IPS-18a (cell line): ENCODE results near the gene COPA.
A peak's percentile ranks its signal among the peaks of the same experiment; 100 is the strongest.

Experiments used
- H3K27ac ChIP-seq: one replicate; pipeline ENCODE4 v1.5.1; 2013; ENCODE audit warnings: low read length
- H3K27me3 ChIP-seq: one replicate; pipeline ENCODE4 v1.6.1; 2013; ENCODE audit warnings: mild to moderate bottlenecking, low read length; ENCODE audit not compliant: control insufficient read depth, insufficient read depth
- H3K36me3 ChIP-seq: one replicate; pipeline ENCODE4 v1.6.1; 2013; ENCODE audit warnings: low read depth, low read length; ENCODE audit not compliant: control insufficient read depth
- H3K4me1 ChIP-seq: one replicate; pipeline ENCODE4 v1.6.1; 2013; ENCODE audit warnings: low read depth, low read length; ENCODE audit not compliant: control insufficient read depth
- H3K4me3 ChIP-seq: one replicate; pipeline ENCODE4 v1.5.1; 2013; ENCODE audit warnings: low read length
- H3K9ac ChIP-seq: one replicate; pipeline ENCODE4 v1.6.1; 2013; ENCODE audit warnings: mild to moderate bottlenecking, low read length, moderate library complexity
- H3K9me3 ChIP-seq: one replicate; pipeline ENCODE4 v1.6.1; 2013; ENCODE audit warnings: low read depth, low read length; ENCODE audit not compliant: control insufficient read depth

COPA gene

DNA sequence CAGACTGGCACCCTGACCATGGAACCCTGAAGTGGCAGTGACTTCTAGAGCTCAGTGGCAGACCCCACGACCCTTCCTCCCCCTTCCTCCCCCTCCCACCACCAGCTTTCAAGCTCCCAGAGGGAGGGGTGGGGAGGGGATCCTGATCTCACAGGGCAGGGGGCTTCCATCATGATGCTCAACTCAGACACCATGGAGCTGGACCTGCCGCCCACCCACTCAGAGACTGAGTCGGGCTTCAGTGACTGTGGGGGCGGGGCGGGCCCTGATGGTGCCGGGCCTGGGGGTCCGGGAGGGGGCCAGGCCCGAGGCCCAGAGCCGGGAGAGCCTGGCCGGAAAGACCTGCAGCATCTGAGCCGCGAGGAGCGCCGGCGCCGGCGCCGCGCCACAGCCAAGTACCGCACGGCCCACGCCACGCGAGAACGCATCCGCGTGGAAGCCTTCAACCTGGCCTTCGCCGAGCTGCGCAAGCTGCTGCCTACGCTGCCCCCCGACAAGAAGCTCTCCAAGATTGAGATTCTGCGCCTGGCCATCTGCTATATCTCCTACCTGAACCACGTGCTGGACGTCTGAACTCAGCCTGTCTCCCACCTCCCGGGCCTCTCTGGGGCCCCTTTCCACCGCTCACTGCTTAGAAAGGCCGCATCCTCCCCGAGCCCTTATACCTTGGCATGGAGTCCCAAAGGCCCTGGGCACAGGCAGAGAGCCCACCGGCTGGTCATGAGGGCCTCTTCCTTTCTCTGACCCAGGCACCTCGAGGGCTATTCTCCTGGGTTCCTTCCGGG lies 27.7 kb upstream of the COPA start:
- H3K9ac ChIP-seq: no peak overlapping the region
- no peak overlapping the region for H3K27ac ChIP-seq
- no peaks in the 10 kb centered on the region for H3K27me3 ChIP-seq
- H3K4me1 ChIP-seq: peaks cover 19% of the 10 kb centered on the region
- no peaks in the 10 kb centered on the region for H3K36me3 ChIP-seq
- no peaks in the 10 kb centered on the region for H3K9me3 ChIP-seq
- H3K4me3 ChIP-seq: no peak overlapping the region

DNA sequence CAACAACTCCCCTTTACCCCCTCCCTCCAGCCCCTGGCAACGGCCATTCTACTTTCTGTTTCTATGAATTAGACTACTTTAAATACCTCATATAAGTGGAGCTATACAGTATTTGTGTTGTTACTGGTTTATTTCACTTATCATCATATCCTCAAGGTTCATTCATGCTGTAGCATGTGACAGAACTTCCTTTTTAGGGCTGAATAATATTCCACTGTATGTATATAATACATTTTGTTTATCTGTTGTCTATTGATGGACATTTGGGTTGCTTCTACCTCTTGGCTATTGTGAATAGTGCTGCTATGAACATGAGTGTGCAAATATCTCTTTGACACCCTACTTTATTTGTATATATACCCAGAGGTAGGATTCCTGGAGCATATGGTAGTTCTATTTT lies 26.0 kb upstream of the COPA start:
- Histone ChIP-seq H3K9ac (no peak overlapping the region), H3K4me3 (no peak overlapping the region), H3K9me3 (no peaks in the 10 kb centered on the region), H3K27ac (no peak overlapping the region), H3K27me3 (no peaks in the 10 kb centered on the region), H3K4me1 (peaks cover 3% of the 10 kb centered on the region), H3K36me3 (no peaks in the 10 kb centered on the region)

DNA sequence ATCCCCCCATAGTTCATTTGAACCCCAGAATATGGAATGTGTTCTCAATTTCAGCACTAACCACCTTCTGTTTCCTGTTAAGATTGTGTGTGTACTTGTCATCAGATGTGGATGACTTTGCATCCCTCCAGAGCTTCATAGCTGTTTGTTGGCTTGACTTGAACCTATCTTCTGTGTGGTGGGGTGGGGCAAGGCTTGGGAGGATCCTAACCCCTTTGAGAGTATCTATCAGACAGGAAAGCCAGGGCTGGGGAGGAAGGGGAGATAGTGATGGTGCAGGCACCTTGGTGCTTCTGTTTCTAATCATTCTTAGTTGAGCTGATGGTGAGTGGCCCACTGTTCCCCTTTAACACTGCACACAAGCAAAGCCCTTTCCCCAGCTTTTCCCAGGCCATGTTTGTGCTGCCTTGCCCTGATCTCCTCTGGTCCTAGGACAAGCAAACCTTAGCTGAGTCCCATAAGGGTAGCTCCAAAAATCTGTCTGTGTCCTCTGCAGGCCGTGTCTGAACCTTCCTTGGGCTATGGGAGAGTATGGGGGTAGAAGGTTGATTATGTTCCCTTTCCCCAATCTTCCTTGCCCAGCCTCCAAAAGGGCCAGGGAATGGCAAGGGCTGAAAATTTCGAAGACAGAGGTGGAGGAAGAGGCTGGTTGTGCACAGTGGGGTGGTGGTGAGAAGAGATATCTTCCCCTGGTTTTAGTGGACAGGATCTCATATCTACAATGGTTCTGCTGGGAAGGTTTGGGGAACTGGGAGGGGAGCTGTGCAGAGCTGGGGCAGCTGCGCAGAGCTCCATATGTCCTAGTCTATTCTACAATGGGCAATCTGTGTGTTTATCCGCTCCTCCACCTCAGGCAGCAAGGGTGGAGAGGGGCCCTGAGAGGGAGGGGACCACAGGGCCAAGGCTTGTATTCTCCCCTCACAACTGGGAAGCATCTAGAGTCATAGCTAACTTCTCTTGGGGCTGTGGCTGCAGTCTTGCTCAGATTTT lies 25.2 kb upstream of the COPA start:
- H3K4me3 ChIP-seq: no peak overlapping the region
- H3K27me3 ChIP-seq: no peaks in the 10 kb centered on the region
- H3K36me3 ChIP-seq: no peaks in the 10 kb centered on the region
- H3K4me1 ChIP-seq: peaks cover 3% of the 10 kb centered on the region
- H3K27ac ChIP-seq: no peak overlapping the region
- H3K9me3 ChIP-seq: no peaks in the 10 kb centered on the region
- no peak overlapping the region for H3K9ac ChIP-seq

DNA sequence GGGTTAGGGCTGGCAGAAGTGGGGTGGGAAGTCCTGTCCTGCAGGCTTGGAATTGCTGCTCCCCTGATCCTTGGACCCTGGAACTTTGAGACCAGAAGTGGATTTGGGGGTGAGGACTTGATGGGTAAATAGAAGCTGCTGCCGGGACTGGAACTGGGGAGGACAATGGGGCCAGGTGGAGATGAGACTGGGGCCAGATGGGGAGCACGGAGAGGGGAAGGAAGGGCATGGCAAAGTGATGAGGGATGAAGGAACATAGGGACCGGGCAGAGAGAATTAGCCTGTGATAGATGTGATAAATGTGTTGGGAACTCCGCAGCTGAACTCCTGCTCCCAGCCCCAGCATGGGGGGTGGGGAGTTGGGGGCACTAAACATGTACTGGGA lies 24.5 kb upstream of the COPA start:
- Histone ChIP-seq H3K9ac (no peak overlapping the region), H3K9me3 (no peaks in the 10 kb centered on the region)

DNA sequence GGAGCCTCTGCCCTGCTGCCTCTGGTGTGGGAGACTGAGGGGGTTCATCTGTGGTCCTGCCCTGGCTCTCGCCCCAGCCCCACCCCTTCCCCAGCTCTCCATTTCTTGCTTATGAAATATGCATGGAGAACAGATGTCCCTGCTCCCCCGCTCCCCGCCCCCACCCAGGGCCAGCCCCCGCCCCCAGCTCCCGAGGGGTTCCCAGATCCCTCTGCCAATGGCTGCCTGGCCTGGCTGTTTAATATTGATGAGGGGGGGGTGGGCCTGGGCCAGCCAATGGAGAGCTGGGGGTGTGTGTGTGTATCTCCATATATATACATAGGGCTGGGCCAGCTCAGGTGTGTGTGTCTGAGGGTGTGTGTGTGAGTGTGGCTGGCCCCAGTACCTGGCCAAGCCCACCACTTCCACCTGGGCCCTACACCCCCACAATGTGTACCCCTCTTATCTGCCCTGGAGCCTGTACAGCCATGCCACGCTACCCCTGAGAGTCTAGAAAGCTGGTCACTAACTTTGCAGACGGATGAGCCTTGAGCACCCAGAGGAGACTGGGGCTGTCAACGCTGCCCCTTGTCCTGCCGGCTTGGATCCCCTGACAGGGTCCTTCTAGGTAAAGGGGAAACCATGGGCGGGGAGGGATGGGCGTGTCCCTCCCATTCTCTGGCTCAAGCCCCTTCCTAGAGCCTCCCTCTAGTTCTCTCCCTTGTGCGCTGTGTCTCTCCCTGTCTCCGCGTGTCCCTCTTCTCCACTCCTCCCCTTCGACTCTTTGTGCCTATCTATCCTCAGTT lies 23.9 kb upstream of the COPA start, which contains the start of gene NHLH1:
Gene NHLH1 (plus strand): TSS at position 341 of the 785 bp plus-strand sequence. CDS start 3,661 bp downstream, outside the sequence.
- Histone ChIP-seq H3K27me3 (no peaks in the 10 kb centered on the region), H3K36me3 (no peaks in the 10 kb centered on the region), H3K27ac (no peak within 1 kb of the TSS), H3K9me3 (no peaks in the 10 kb centered on the region), H3K4me1 (peaks cover 16% of the 10 kb centered on the region), H3K4me3 (no peak within 1 kb of the TSS), H3K9ac (no peak within 1 kb of the TSS)

More for the DNA sequence above, 24.5 kb upstream of the COPA start:
- Histone ChIP-seq H3K27ac (no peak overlapping the region), H3K27me3 (no peaks in the 10 kb centered on the region), H3K36me3 (no peaks in the 10 kb centered on the region), H3K4me1 (peaks cover 11% of the 10 kb centered on the region), H3K4me3 (no peak overlapping the region)

DNA sequence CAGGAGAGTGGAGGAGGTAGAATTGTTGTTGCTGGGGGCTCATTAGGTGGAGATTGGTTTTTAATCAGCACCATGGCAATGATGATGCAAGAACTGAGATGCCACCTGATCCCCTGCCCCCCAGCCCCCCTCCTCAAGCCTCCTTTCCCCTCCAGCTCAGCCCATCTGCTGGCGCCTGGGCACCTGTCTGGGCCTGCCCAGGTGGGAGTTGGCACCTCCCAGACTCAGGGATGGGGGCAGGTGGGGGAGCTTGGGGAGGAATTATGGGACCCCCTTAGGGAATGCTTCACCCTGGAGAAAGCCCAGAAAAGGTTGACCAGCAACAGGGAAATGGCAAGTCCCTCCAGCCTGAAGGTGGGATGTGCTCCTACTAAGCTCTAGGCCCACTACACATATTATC lies 22.3 kb upstream of the COPA start:
- Histone ChIP-seq H3K9ac (no peak overlapping the region), H3K36me3 (peaks cover 7% of the 10 kb centered on the region), H3K9me3 (no peaks in the 10 kb centered on the region), H3K4me1 (peaks cover 19% of the 10 kb centered on the region), H3K4me3 (no peak overlapping the region), H3K27ac (no peak overlapping the region), H3K27me3 (no peaks in the 10 kb centered on the region)

DNA sequence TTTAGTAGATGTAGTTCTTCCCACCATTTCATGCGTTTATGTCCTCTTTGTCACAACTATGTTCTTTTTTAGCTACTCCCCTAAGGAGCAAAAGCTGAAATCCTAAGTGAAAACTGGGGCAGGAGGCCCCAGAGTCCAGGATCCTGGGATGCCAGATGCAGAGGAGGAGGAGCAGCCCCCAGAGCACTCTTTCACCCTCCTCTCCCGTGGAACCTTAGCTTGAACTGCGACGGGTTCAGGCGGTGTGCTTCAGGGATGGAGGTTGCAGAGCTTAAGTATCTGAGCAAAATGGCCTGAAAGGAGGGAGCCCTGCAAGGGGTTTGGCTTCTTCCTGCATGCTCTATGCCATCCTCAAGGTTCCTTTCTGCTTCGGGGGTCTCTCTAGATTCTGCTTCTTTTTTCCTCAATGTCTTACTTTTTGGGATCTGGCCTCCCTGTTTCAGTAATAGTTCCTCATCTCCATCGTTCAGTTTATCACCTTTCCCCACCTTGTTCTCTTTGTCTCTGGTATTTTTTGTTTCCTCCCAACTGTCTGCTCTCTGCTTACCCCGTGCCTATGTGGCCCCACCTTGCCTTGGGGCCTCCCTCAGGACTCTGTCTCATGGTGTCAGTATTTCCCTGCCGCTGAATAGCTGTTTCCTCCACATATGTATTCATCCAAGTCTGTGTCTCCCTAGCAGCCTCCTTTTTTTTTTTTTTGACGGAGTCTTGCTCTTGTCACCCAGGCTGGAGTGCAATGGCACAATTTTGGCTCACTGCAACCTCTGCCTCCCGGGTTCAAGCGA lies 21.1 kb upstream of the COPA start:
- Histone ChIP-seq H3K27me3 (no peaks in the 10 kb centered on the region), H3K4me1 (peaks cover 19% of the 10 kb centered on the region), H3K9ac (no peak overlapping the region), H3K36me3 (peaks cover 16% of the 10 kb centered on the region), H3K4me3 (no peak overlapping the region), H3K9me3 (no peaks in the 10 kb centered on the region), H3K27ac (no peak overlapping the region)

DNA sequence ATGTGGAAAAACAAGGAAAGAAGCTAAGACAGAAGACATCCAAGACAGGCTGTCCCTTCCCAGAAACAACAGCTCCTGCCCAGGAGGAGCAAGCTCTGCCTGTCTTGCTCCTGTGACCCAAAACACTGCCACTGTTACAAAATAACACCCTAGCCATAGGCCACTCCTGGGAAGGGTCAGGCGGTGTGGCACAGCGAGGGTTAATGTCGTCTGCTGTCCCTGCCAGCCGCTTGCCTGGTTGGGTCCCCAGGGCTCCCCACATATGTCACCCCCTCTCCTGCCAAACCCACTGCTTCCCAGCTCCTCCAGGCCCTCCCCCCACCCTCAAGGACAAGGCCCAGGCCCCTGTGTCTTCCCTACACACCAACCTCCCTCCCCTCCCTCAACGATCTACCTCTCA lies 20.0 kb upstream of the COPA start:
- H3K9me3 ChIP-seq: no peaks in the 10 kb centered on the region
- H3K9ac ChIP-seq: peak overlapping the region; percentile 63
- H3K27ac ChIP-seq: no peak overlapping the region
- H3K4me1 ChIP-seq: peaks cover 19% of the 10 kb centered on the region
- no peaks in the 10 kb centered on the region for H3K27me3 ChIP-seq
- no peak overlapping the region for H3K4me3 ChIP-seq
- peaks cover 22% of the 10 kb centered on the region for H3K36me3 ChIP-seq

DNA sequence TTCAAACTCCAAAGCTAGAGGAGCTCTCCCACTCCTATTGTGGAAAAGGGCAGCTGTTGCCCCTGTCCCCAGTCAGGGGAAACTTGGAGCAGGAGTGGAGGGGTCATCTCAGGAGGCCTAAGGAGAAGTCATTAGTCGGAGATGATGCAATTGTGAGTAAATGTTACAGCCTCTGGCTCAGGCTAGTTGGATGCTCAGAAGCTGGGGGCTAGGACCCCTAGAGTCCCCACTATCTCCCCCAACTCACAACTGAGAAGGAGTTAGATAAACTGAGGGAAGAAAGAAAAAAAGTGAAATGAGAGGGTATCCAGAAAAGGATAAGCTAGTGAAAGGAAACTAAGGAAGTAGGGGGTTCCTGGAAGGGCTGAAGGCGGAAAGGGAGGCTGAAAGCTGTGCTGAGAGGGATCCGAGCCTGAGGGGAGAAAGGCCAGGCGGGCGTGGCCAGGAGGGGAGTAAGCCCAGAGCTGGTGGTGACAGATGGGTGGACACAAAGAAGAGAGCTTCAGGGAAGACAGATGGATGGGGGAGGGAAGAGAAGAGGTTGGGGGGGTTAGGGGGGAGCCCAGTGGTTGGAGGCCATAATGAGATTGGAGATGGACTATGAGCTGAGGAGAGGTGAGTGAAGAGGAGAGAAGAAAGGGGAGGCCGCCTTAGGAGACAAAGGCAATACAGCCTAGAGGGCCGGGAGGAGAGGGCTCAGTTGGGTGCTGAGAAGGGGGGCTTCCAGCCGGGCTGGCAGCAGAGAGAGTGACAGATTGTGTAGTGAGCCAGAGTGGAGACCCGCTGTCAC lies 19.3 kb upstream of the COPA start:
- H3K36me3 ChIP-seq: peaks cover 27% of the 10 kb centered on the region
- H3K4me3 ChIP-seq: no peak overlapping the region
- no peaks in the 10 kb centered on the region for H3K9me3 ChIP-seq
- H3K27ac ChIP-seq: peak overlapping the region; percentile 24
- no peaks in the 10 kb centered on the region for H3K27me3 ChIP-seq
- peak overlapping the region; percentile 63 for H3K9ac ChIP-seq
- peaks cover 19% of the 10 kb centered on the region for H3K4me1 ChIP-seq

DNA sequence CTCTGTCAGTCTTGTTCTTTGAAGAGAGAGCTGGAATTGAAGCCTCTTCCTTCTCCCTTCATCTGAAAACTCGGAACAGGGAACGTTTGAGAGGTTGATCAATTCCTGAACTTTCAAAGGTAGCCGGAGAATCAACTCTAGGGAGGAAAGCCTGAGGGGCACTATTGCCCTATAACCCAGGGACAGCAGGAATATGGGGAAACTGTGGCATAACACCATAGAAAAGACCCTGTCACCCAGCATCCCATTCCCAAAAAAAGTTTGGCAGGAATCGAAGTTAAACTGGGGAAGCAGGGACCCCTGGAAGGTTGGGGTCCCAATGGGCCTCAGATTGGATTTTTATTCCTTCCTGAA lies 18.7 kb upstream of the COPA start:
- Histone ChIP-seq H3K4me1 (peaks cover 19% of the 10 kb centered on the region), H3K4me3 (no peak overlapping the region), H3K36me3 (peaks cover 32% of the 10 kb centered on the region), H3K27ac (peak overlapping the region; percentile 24), H3K9me3 (no peaks in the 10 kb centered on the region), H3K27me3 (no peaks in the 10 kb centered on the region), H3K9ac (peak overlapping the region; percentile 63)
